Kidney (tissue), 14 donors: ENCODE data around the gene PTPN18. TPM values are rescaled to one million over a fixed set of nuclear protein-coding genes. Genes with fewer than 3 reads are reported as not detected.

Experiments used
- DNase-seq, 5 donors: peaks; one replicate each; pipeline ENCODE4 v3.0.0-alpha.2; 2013 to 2020
- FAIRE-seq: peaks from 2 replicates; lab custom pipeline; 2012; peaks lifted over from hg19 to GRCh38; lab: Jason Lieb, UNC
- H3K27ac ChIP-seq, 2 donors: one replicate each; pipeline ENCODE4 v1.7.0; 2013; ENCODE audit warnings: low read depth in 2 of 2, low read length in 2 of 2, inconsistent platforms in 1 of 2
- H3K27me3 ChIP-seq: one replicate; pipeline ENCODE4 v1.7.1; 2013; ENCODE audit warnings: low read length, inconsistent platforms; ENCODE audit not compliant: control insufficient read depth, insufficient read depth
- H3K36me3 ChIP-seq, 3 donors: one replicate each; pipeline versions ENCODE4 v1.7.0 to v1.7.1; 2013; ENCODE audit warnings: low read length in 3 of 3, control low read depth in 1 of 3, inconsistent platforms in 1 of 3; ENCODE audit not compliant: insufficient read depth in 3 of 3, control insufficient read depth in 2 of 3
- H3K4me1 ChIP-seq, 3 donors: one replicate each; pipeline versions ENCODE4 v1.7.0 to v1.7.1; 2013; ENCODE audit warnings: low read length in 3 of 3, inconsistent platforms in 1 of 3, low read depth in 1 of 3; ENCODE audit not compliant: control insufficient read depth in 2 of 3, insufficient read depth in 2 of 3
- H3K4me3 ChIP-seq, 3 donors: one replicate each; pipeline versions ENCODE4 v1.7.0 to v1.8.1; 2013; ENCODE audit warnings: low read length in 3 of 3, control low read depth in 1 of 3, inconsistent platforms in 1 of 3
- H3K9ac ChIP-seq, 3 donors: one replicate each; pipeline versions ENCODE4 v1.7.0 to v1.7.1; 2013; ENCODE audit warnings: low read length in 3 of 3, control low read depth in 1 of 3, inconsistent platforms in 1 of 3
- H3K9me3 ChIP-seq, 3 donors: one replicate each; pipeline versions ENCODE4 v1.7.0 to v1.7.1; 2013; ENCODE audit warnings: low read length in 3 of 3, control low read depth in 1 of 3, inconsistent platforms in 1 of 3; ENCODE audit not compliant: control insufficient read depth in 2 of 3, insufficient read depth in 1 of 3
- CTCF ChIP-seq: IDR thresholded peaks from 3 replicates; pipeline ENCODE4 v1.5.1; 2012; ENCODE audit warnings: mild to moderate bottlenecking, moderate library complexity, borderline replicate concordance; ENCODE audit not compliant: insufficient read depth; ENCODE audit errors: extremely low read depth
- intact Hi-C: fragments of 100-400 bp; cut with DNase I; formaldehyde crosslinking; loops from one replicate; pipeline ENCODE4 v1.11.1; 2022
- polyA plus RNA-seq: library from polyadenylated mRNA; stranded (reverse); fragments of 350-450 nt; fragmentation: Illumina TruSeq; extraction: RNeasy Lipid Tissue Mini Kit (QIAGEN cat#74804); gene quantifications from one replicate; pipeline ENCODE4 v1.2.3, GENCODE V29; 2014; ENCODE audit warnings: low read depth, low replicate concordance; ENCODE audit not compliant: insufficient read depth
- total RNA-seq: library from RNA; stranded (reverse); fragmentation: NEBNext Ultra II Directional; extraction: Animal tissue kit (Norgen Biotek cat#: 25700); gene quantifications from one replicate; pipeline ENCODE4 v1.2.1, GENCODE V29; 2021
- donor health status: control.
- donor health status: control.
- donor health status: control.
- donor health status: control.
- donor health status: control.
- donor health status: DM: yes; HTN: yes; CAD: no.
- donor health status: Normal renal cell carcinoma (clear cell type).

Gene PTPN18
- total and polyA plus RNA-seq, 2 donors from 2014 or later = 34.8 to 89.2 TPM

- intact Hi-C loops = no loop called here
- TF ChIP-seq CTCF = peak; percentile 74
- Histone ChIP-seq H3K27me3 (no peaks in the 10 kb centered on the region), H3K9ac (peak overlapping the region; percentile 49 to 95 (median 72)), H3K27ac (peak overlapping the region; percentile 72 to 84), H3K36me3 (peaks cover 0 to 3% (median 0%) of the 10 kb centered on the region in 3 donors), H3K4me1 (peaks cover 0 to 22% (median 4%) of the 10 kb centered on the region in 3 donors), H3K4me3 (peak overlapping the region; percentile 83 to 86 (median 85)), H3K9me3 (no peaks in the 10 kb centered on the region)
- FAIRE-seq (no peak), DNase-seq (peak; percentile 93 to 96 (median 95))
These were observed 16.4 kb downstream of the PTPN18 start for GRCh38 chr2:130372055-130372832.

GRCh38 chr2:130372833-130373807 is 17.3 kb downstream of the PTPN18 start:
- peaks cover 0 to 3% (median 0%) of the 10 kb centered on the region in 3 donors for H3K36me3 ChIP-seq
- H3K27ac ChIP-seq = peak overlapping the region; percentile 72 to 84
- H3K27me3 ChIP-seq = no peaks in the 10 kb centered on the region
- FAIRE-seq (no peak), DNase-seq (peak in 1 of 5 donors; percentile 67)
- no peaks in the 10 kb centered on the region for H3K9me3 ChIP-seq
- TF ChIP-seq CTCF = no peak
- peak overlapping the region; percentile 83 to 86 (median 85) for H3K4me3 ChIP-seq
- intact Hi-C loops = no loop called here
- H3K9ac ChIP-seq = peak overlapping the region; percentile 20 to 95 (median 49)
- peaks cover 0 to 22% (median 4%) of the 10 kb centered on the region in 3 donors for H3K4me1 ChIP-seq

- FAIRE-seq = no peak
- Histone ChIP-seq H3K9ac (no peak overlapping the region), H3K4me1 (peaks cover 0 to 22% (median 4%) of the 10 kb centered on the region in 3 donors)
These were observed 18.0 kb downstream of the PTPN18 start for GRCh38 chr2:130373808-130374365.

More at GRCh38 chr2:130373808-130374365, 18.0 kb downstream of the PTPN18 start:
- intact Hi-C loops = no loop called here
- no peak overlapping the region for H3K27ac ChIP-seq
- peak in 1 of 5 donors; percentile 51 for DNase-seq
- no peak overlapping the region for H3K4me3 ChIP-seq
- H3K36me3 ChIP-seq = peaks cover 0 to 3% (median 0%) of the 10 kb centered on the region in 3 donors
- no peak for TF ChIP-seq CTCF
- no peaks in the 10 kb centered on the region for H3K27me3 ChIP-seq
- no peaks in the 10 kb centered on the region for H3K9me3 ChIP-seq
